GM18907 (cell line): ENCODE measurements around the gene PLXNA3.
A peak's percentile ranks its signal among the peaks of the same experiment; 100 is the strongest.

Experiments
- ATAC-seq: cut with Tn5 transposase; IDR thresholded peaks from one replicate; pipeline ENCODE4 v1.9.1; 2021; ENCODE audit warnings: mild to moderate bottlenecking, moderate library complexity; ENCODE audit not compliant: unreplicated experiment

PLXNA3 gene

DNA sequence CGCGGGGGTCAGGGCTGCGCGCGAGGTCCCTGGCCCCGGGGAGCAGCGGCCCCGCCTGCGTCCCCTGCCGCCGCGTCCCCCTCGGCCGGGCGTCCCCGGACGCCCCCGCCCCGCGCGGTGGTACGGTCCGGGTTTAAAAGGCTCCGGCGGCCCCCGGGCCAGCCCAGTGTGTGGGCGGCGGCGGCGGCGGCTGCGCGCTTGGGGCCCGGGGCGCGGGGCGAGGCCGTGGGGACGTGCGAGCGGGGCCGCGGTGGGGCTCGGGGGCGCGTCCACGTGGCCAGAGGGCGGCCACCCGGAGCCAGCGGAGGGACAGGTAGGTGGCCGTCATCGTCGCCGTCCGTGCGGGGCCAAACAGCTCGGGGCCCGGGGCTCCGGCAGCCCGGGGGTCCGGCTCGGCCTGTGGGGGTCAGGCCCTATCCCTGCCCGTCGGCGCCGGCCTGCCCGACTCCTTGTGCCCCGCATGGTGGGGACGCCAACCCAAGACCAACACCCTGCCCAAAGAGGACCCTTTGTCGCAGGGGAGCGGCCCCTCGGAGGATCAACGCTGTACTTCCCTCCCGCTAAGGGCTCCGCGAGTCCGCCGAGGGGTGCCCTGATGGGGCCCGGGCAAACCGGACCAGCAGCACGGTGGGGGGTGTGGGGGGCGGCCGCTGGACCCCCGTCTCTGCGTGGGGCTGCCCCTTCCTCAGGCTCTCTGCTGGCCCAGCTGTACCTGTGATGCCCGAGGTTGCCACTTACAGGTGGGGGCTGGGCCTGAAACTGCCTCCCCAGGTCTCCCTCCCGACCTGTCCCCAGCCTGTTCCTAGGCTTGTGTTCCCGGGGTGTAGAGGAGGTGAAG lies at the start of gene PLXNA3:
TSS of gene PLXNA3 (plus strand) at position 166 of the 838 bp plus-strand sequence. CDS start 1,903 bp downstream, outside the sequence.
- ATAC-seq, result peak; percentile 57

DNA sequence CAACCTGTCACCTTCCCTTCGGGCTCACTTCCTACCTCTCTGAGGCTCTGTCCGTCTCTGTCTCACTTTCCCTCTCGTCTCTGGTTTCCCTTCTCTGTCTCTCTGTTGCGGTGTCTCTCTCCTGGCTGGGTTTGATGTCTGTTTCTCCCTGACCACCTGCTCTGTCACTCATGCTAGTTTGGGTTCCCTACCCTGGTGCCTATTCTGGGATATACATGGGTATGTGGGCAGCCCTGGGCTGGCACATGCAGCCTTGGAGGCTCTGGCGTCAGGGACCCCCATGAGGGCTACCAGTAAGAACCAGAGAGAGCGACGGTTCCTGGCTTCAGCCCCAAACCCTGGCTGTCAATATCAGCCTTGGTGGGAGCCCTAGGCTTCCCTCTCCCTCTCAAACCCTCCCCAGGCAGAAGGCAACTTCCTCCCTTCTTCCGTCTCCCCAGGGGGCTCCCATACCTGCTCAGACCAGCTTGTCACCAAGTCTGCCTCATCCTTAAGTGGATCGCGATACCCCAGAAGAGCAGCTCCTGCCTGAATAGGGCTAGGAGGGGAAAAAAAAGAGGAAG lies 49.3 kb upstream of the PLXNA3 start:
- peak; percentile 8 for ATAC-seq

- ATAC-seq, result peak; percentile 41
Observed at GRCh38 chrX:154409222-154409871, 48.7 kb upstream of the PLXNA3 start, which contains the start of gene DNASE1L1. DNASE1L1 (minus strand) TSS chrX:154409254; CDS start chrX:154405568, 3,686 bp downstream.

- peak; percentile 45 for ATAC-seq
Observed at GRCh38 chrX:154411981-154412340, 46.1 kb upstream of the PLXNA3 start.

DNA sequence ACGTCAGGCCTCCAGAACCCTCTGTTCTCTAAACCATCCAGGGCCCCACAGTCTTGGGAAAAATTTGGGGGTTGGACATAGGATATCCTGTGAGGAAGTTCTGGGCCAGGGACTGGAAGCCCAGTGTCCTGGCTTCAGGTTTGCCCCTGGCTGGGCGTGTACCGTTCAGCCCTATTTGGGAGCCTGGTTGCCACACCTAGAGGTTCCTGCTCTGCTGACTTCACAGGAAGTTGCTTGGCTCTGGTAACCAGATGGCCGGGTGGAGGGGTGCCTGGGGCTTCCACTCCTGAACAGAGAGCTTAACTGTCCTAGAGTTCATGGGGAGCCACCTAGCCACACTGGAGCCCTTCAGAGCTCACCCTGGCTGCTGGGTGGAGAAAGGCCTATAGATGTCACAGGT lies 45.6 kb upstream of the PLXNA3 start:
- ATAC-seq, result no peak

- ATAC-seq, result no peak
Observed at GRCh38 chrX:154413142-154413541, 44.9 kb upstream of the PLXNA3 start.

GRCh38 chrX:154417157-154417556 lies 40.9 kb upstream of the PLXNA3 start:
- ATAC-seq, result no peak

DNA sequence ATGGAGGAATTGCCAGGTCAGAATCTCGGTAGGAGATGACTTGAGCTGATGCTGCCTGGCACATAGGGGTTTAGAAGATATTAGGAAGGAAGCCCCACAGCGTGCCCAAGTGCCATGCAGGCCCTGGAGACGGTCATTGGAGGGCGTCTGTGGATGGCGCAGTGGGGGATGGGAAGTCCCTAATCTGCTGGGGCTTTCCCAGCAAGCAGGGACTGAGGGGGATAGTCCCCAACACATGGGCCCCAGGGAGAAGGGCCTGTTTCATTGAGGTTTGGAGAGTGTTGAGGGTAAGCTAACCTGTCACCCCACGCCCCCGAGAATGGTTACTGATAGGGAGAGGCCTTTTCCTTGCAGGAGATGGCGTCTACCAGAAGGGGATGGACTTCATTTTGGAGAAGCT lies 38.9 kb upstream of the PLXNA3 start:
- ATAC-seq, result no peak

- no peak for ATAC-seq
Observed at GRCh38 chrX:154419688-154420401, 38.2 kb upstream of the PLXNA3 start.

GRCh38 chrX:154420402-154420756 lies 37.7 kb upstream of the PLXNA3 start:
- no peak for ATAC-seq

DNA sequence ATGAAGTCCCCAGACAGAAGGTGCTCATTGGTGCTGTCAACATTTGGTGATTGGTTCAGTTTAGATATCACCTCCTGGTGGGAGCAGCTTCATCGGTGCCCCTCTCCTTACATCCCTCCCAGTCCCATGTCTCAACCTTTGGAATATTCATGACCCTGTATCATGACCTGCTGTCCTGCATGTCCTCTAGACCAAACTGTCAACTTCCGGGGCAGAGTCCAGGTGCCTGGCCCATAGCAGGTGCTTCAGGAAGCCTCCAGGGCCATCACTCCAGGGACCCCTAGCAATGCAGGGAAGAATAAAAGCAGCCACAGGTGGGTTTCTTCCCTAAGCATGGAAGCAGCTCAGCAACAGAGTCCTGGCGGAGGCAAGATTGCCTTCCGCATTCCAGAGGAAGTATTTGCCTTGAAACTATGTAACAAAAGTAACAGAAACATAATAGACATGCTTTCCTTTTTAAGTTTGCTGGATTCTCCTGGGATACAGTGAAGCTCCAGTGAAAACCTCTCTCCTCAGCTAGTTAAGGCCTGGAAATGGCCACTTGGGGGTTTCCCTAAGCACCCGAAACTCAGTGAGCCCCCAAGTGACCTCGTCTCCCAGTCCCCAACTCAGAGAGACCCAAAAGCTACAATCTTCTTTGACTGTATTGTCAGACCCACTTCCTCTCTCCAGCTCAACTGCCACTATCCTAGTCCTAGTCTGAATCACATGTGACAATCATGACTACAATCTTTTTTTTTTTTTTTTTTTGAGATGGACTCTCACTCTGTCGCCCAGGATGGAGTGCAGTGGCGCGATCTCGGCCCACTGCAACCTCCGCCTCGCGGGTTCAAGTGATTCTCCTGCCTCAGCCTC lies 30.9 kb upstream of the PLXNA3 start:
- no peak for ATAC-seq

DNA sequence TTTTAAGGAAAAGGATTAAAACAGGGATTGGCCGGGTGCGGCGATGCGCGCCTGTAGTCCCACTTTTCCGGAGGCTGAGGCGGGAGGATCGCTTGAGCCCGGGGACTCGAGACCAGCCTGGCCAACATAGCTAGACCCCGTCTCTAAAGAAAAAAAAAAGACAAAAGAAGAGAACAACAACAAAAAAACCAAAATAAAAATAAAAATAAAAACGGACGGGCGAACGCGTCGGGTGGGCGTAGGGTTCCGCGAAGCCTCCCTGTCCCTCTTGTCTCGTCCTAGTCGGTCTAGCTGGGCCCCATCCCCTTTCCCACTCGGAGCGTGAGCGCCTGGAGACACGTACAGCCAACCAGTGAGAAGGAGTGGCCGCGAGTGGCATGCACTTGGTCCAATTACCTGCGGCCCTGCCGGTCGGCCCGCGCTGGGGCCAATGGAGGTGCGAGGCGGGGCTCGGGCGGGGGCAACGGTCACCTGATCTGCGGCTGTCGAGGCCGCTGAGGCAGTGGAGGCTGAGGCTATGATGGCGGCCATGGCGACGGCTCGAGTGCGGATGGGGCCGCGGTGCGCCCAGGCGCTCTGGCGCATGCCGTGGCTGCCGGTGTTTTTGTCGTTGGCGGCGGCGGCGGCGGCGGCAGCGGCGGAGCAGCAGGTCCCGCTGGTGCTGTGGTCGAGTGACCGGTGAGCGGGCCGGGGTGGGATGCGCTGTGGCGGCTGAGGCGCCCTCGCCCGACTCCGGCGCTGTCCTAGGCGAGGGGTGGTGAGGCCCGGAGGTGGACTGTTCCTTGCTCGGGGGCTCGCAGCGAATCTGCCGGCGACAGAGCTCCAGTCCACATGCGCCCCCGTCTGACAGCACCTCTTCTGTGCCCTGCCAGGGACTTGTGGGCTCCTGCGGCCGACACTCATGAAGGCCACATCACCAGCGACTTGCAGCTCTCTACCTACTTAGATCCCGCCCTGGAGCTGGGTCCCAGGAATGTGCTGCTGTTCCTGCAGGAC lies 29.6 kb upstream of the PLXNA3 start, which contains the start of gene ATP6AP1:
TSS of gene ATP6AP1 (plus strand) at position 502 of the 996 bp plus-strand sequence. CDS start at position 518, 16 bp downstream.
- peak; percentile 92 for ATAC-seq

- no peak for ATAC-seq
Observed at GRCh38 chrX:154429711-154430110, 28.4 kb upstream of the PLXNA3 start.

DNA sequence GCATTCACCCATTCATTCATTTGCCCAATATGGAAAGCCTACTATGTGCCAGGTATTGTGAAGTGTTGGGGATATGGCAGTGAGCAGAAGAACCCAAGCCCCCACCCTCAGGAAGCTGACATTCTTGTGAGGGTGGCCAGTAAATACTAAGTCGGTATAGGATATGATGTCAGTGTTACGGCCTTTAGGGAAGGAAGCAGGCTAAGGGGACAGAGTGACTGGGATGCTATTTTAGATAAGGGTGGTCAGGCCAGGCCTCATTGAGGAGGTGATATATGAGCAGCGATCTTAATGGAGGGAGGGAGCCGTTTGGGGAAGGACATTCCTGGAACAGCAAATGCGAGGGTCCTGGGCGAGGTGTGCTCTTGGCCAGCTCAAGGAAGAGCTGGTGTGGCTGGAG lies 27.6 kb upstream of the PLXNA3 start:
- no peak for ATAC-seq

GRCh38 chrX:154430916-154431315 lies 27.2 kb upstream of the PLXNA3 start:
- no peak for ATAC-seq

DNA sequence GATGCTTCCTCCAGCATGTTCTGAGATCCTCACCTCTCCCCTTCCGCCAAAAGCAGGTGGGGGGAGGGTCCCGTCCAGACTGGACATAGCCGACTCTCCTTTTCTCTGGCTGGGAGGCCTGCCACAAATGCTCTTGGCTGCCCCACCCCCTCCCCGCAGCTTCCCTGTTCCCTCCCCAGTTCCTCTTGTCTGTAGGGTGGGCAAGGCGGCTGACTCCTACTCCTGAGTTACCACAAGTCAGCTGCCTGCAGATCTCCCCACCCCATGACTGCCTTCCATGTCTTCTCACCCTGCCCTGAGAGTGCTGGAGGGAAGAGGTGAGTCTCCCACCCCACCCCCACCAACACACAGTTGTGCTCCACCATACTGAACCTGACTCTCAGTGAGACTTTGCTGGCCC lies 26.7 kb upstream of the PLXNA3 start:
- ATAC-seq, result no peak

DNA sequence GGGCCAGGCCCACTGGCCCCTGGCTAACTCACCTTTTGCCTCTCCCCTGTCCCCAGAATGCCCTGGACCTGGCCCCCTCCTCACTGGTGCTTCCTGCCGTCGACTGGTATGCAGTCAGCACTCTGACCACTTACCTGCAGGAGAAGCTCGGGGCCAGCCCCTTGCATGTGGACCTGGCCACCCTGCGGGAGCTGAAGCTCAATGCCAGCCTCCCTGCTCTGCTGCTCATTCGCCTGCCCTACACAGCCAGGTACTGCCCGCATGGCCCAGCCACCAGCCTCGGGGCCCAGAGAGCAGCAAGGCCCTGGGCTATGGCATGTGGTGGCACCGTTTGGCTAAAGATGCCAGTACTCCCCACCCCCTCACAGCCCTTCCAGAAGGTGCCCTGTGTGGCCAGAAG lies 25.9 kb upstream of the PLXNA3 start:
- ATAC-seq, result no peak

- no peak for ATAC-seq
Observed at GRCh38 chrX:154433605-154434004, 24.5 kb upstream of the PLXNA3 start.
